ENCODE results near the gene MPST. TPM values are rescaled to one million over a fixed set of nuclear protein-coding genes. Genes with fewer than 3 reads are reported as not detected.
"Not testable (repeated sequence)": the region's sequence is repeated elsewhere in the genome, so short reads cannot be mapped to it uniquely, and the experiment has no call there.

Gene MPST
- total RNA-seq, result 125 TPM

DNA sequence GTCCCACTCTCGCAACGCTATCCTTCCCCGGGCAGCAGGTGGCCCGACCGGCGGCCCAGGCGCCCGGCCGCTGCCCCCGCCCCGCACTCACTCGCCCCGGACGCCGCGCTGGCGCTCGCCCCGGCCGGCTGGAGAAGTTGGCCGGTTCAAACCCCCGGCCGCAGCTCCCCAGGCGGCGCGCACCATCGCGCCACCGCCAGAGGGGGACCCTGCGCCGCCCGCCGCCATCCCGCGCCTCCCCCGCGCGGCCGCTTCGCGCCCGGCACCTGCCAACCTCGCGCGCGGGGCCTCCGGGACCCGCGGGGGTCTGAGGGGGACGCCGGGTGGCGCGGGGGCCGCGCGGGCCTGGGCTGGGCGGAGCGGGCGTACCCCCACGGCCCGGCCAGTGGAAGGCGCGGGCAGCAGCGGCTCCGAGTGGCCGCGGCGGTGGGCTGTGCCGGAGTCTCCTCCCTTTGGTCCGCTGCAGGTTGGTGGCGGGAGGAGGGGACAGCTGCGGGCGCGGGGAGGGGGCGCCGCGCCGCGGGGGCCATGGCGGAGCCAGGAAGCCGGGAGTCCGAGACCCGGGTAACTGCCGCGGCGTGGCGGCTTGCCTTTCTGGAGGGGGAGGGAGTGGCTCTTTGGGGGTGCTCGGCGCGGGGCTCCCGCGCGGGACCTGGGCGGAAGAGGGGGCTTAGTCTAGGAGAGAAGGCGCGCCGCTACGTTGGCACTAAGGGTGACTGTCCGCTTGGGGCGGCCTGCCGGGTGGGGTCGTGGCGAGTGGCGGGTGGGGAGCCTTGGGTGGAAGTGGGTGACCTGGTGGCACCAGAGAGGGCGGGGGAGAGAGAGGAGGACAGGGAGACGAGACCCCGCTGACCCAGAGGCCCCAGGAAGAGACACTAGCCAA, at the start of gene MPST, which contains the start of gene TST:
MPST (plus strand) TSS at position 434 of the 883 bp plus-strand sequence; CDS start at position 529, 95 bp downstream.
TST (minus strand) TSS at position 139 of the 883 bp plus-strand sequence. CDS start 715 bp downstream, outside the sequence.
- peak in 2 of 3 donors; percentile 64 to 68 for DNase-seq (ENCODE audit: low read depth in 2 of 3, low spot score in 2 of 3)

DNA sequence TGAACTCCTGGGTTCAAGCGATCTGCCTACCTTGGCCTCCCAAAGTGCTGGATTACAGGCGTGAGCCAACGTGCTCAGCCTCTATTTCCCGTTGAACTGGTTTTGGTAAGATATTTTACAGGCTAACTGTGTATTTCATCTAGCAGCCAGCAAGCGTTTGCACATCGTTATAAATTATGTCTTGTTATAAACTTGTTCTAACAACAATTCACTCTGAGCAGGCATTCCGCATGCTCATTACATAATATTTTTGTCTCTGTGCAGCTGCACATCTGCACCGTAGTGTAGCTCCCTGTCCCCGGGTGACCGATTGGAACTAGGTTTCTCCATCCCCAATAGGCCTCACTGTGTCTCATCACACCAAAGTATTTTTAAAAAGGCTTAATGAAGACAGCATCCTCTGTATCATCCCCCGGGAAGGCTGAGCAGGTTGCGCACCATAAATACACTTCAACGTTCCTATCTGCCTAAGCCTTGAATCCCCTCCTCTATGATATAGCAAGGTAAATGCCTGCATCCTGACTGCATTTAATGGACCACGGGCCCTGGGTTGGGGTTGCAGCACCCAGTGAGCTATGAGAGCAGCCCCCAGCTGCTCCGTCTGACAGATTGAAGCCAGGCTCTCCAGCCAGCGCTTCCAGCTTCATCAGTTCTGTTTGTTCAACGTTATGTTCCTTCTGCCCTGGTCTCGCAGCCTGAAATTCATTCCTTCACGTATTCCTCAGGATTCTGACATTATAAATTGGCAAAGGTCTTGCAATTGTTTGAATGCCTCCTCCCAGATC, 48.0 kb upstream of the MPST start:
- DNase-seq (ENCODE audit: low read depth in 2 of 3, low spot score in 2 of 3), result no peak

DNA sequence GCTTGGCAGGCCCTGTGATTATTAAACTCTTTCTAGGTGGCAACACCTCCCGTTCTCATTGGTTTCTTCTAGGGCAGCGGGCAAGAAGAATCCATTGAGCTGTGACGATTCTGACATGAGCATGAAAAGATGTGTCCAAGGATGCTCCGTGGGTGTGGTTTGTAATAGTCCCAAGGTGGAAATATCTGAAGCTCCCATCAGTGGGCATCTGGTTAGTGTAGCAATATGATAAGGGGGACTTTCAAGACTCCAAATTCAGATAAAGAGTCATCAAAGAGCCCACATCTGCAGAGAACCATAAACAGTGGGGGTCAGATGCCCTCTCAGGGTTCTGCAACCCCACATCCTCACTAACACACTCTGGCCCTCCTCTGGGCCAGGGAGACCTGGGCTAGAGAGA, 42.9 kb upstream of the MPST start:
- no peak for DNase-seq (ENCODE audit: low read depth in 2 of 3, low spot score in 2 of 3)

DNA sequence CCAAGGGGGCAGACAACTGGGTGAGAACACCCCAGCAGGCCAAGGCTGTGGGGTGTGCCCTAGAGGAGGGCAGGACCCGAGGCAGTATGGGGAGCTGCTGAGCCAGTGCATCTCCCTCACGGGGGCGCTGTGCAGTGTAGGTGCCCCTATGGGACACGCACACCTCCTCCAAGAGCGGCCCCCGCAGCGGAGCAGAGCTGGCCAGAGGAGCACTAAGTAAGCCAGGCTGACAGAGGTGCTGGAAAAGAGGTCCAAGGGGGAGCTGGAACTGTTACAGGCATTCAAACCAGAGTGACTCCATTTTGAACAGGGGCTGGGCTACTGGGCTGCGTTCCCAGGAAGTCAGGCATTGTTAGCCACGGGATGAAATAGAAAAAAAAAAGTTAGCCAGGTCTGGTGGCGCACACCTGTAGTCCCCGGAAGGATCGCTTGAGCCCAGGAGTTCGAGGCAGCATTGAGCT, 42.1 kb upstream of the MPST start:
- peak; percentile 57 to 85 (median 81) for DNase-seq (ENCODE audit: low read depth in 2 of 3, low spot score in 2 of 3)

DNA sequence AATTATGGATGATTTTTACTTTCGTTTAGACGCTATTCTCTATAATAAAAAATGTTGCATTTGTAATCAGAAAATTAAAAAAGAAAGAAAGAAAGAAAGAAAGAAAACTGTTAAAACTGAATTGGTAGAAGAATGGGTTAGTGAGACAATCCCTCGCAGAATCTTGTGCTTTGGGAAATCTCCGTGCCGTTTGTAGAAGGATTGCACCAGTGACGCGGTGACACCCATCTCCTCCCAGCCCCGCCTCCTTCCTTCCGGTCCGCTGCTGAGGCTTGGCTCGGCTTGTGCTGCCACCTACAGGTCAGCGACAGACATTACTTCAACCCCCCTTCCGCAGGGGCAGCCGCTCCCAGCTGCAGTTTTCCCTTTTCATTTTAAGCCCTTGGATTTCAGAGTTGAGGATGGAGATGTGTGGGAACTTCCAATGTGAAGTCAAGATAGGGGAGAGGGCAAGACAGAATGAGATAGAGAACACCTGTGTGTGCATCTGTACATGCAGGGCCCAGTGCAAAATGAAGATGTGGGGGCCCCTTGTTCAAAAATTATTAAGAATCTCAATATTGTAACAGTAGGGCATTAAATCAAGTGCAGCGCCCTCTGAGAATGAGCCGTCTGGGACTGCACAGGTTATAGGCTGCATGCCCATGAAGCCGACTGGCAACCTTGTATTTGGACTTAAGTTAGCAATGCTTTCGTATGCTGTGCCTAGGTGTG, 41.4 kb upstream of the MPST start:
- peak; percentile 70 to 93 (median 87) for DNase-seq (ENCODE audit: low read depth in 2 of 3, low spot score in 2 of 3)

DNA sequence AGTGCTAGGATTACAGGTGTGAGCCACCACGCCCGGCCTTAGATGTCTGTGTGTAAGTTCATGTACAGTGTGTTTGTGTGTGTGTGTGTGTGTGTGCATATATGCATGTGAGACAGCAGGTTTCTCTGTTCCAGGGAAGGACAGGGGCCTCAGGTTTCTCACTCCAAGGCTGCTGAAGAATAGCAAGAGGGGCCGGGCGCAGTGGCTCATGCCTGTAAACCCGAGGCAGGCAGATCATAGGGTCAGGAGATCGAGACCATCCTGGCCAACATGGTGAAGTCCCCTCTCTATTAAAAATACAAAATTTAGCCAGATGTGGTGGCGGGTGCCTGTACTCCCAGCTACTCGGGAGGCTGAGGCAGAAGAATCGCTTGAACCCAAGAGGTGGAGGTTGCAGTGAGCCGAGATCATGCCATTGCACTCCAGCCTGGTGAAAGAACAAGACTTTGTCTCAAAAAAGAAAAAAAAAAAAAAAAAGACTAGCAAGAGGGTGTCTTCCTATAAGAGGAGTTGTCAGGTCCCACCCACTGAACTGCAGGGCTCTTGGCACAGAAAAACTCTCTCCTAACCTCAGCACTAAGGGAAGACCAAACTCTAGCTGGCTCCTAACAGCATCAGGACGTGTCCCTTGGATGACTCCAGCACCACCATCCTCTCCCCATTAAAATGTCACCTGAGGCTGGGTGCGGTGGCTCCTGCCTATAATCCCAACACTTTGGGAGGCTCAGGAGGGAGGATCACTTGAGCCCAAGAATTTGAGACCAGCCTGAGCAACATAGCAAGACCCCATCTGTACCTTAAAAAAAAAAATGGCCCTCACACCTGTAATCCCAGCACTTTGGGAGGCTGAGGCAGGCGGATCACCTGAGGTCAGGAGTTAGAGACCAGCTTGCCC, 40.3 kb upstream of the MPST start:
- DNase-seq (ENCODE audit: low read depth in 2 of 3, low spot score in 2 of 3), result no peak

DNA sequence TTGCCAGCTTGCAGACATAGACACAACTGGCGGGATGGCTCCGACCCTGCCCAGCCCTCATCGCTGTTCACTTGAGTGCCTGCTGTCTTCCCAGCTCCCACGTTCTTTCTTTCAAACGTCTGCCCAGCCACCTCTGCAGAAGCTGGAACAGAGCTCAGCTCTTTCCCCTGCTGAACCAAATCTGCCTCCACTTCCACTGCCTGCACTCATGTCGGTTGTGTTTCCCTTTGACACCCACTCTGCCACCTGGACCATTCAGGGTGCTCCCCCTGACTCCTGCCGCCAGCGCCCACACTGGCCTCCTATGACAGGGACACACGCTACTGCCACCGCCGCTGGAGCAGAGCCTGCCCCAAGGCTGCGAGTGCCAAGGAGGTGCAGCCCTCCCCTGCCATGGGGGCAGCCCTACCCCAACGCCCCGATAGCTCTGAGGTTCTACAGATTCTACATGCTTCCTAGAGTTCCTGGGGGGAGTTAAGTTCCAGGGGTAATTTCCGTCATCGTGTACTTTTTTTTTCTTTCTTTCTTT, 38.2 kb upstream of the MPST start:
- DNase-seq (ENCODE audit: low read depth in 2 of 3, low spot score in 2 of 3), result no peak

DNA sequence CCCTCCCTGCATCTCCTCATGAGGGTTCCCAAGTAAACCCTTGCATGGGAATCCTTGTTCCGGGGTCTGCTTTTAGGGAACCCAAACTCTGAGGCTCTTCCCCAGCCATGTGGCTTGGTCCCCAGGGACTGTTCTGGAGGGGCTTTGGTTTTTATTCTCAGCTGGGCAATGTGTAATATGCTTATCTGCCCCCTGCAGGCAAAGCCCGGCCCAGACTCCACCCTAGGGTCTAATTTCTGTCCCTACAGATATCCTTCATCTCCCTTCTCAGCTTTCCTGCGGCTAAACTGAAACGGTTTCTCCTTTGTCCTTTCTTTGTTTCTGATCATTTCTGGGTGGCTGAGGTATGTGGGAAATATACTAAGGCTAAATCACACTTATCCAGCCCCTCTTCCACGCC, 37.4 kb upstream of the MPST start:
- peak in 2 of 3 donors; percentile 37 to 40 for DNase-seq (ENCODE audit: low read depth in 2 of 3, low spot score in 2 of 3)

DNA sequence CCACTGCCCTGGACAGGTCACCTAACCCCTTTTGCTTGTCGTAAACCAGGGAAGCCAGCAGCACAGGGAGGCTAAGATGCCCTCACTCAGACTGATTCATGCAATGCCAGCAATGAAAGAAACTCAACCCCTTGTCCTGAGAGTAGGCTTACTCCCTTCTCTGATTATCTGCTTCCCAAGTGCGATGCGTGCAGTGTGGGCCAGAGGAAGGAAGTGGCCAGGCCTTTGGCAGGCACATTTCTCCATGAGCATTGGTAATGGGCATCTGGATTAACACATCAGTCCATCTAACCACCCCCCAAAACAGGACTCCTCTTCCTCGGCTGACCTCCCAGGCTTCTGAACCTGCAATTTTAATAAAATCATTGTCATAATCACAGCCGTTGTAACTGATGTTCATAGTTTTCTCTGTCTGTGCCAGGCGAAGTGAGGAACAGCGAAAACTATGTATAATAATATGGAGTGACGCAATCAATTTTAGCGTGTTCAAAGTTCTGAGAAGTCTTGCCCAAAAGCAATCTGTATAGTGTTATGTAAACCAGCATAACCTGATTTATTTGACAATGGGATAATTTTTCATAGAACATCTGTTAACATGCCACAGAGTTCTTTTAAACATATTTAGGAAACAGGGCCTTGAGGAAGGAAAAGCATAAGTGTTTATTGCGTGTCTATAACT, 34.2 kb upstream of the MPST start:
- no peak for DNase-seq (ENCODE audit: low read depth in 2 of 3, low spot score in 2 of 3)

DNA sequence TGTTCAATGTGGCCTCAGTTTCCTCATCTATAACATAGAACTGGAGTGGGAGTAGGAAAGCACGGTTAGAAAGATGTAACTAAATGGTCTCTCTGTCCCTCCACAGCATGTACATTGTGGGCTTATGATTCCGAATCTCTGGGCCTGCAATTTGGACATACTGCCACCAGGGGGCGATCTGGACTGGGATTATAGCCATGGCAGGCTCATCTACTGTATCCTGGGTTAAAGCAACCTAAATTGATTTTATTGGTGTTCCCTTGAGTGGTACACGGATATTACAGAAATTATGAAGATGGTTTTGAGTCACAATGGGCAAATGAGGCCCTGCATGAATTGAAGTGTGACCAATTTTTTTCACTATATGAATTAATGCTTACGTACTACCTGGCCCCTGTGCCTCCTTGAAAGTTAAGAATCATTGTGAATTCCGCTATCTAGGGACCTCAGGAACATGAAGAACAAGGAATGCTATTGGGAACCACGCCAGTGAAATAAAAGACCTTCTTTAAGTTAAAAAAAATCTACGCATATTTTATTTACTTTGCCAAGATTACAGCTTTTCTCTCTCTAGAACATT, 33.2 kb upstream of the MPST start:
- peak in 1 of 3 donors; percentile 38 for DNase-seq (ENCODE audit: low read depth in 2 of 3, low spot score in 2 of 3)

DNA sequence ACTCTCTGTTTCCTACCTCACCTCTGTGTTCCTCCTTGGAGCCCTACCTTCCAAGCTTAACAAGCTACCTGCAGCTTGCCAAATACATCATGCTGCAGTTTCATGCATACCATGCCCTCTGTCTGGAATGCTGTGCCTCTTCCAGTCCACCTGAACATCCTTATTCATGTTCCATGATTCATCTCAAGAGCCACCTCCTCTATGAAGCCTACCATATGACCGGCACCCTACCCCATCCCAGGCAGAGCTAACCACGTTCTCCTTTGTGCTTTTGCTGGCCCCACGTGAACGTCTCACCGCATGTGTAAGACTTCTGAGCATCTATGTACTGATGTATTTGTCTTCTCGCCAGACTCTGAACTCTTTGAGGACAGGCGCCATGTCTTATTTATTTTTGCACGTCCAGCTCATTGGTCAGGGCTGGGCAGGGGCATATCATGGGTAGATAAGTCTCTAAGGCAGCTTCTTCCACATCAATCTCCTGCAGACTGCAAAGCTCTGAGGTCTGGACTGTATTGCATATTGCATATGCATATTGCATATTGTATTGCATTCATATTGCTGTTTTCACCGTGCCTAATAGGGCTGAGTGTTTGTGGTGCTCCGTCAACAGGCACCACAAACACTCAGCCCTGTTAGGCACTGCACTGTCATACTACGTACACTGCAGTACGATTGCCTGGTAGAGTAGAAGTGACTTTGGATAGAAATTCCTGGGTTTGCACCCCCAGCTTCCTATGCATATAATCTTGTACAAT, 31.3 kb upstream of the MPST start:
- no peak for DNase-seq (ENCODE audit: low read depth in 2 of 3, low spot score in 2 of 3)

DNA sequence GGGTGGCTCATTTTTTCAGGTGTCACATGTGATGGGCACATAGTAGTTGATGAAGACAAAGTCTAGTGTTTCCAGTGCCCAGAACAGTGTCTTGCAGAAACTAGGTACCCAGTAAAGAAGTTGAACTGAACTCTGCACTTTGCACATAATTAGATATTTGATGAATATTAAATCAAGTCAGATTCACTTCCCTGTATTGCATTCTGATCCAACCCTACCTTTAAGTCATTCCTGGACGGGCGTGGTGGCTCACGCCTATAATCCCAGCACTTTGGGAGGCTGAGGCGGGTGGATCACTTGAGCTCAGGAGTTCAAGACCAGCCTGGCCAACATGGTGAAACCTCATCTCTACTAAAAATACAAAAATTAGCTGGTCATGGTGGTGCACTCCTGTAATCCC, 30.5 kb upstream of the MPST start:
- DNase-seq (ENCODE audit: low read depth in 2 of 3, low spot score in 2 of 3), result not testable (repeated sequence)

DNA sequence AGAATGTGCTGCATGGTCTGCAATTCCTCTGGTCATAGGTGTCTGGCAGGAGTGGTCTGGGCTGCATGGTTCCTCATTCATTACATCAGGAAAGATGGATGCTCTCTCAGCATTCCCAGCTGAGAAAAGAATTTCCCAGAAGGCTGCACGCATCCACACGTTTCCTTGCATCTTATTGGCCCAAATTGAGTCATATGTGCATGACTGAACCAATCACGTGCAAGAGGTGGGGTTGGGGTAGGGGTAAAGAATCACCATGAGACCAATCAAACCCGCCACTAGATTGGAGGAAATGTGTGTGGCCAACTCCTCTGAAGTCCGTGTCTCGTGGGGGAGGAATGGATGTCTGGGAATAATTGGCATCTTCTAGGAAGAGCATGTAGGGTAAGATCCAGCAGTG, 29.1 kb upstream of the MPST start:
- DNase-seq (ENCODE audit: low read depth in 2 of 3, low spot score in 2 of 3), result no peak

DNA sequence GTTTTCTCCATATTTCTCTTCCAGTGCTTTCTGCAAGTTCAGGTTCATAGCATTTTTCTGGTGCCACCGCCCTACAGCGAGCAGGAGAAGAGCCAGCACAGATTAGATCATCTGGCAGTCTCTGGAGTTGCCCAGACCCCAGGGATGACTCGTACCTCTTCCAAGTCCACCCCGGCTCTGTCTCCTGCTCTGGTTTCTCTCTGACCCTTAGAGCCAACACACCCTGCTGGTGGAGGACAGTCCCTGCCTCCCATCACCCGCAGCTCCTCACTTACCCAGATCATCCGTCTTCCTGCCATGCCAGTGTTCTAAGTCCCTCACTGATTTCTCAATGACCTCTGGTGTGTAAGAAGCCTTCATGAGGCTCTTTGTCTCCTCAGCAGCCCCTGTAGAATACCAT, 28.3 kb upstream of the MPST start:
- no peak for DNase-seq (ENCODE audit: low read depth in 2 of 3, low spot score in 2 of 3)

DNA sequence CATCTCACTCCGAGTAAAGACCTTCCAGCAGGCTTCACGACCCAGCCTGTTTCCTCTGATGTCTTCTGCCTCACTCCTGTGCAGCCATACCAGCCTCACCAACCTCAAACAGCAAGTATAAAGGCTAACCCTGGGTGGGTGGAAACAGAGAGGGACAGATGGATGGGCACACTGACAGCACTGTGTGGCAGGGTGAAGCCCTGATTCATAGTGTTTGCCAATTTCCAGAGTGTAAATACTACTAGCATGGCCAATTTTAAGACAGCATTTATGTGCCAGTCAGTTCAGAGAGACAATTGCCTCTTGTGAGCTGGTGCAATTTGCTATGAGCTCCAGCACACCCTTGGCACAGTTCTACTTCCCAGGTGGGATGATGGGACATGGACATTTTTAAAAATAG, 21.8 kb upstream of the MPST start:
- no peak for DNase-seq (ENCODE audit: low read depth in 2 of 3, low spot score in 2 of 3)

DNA sequence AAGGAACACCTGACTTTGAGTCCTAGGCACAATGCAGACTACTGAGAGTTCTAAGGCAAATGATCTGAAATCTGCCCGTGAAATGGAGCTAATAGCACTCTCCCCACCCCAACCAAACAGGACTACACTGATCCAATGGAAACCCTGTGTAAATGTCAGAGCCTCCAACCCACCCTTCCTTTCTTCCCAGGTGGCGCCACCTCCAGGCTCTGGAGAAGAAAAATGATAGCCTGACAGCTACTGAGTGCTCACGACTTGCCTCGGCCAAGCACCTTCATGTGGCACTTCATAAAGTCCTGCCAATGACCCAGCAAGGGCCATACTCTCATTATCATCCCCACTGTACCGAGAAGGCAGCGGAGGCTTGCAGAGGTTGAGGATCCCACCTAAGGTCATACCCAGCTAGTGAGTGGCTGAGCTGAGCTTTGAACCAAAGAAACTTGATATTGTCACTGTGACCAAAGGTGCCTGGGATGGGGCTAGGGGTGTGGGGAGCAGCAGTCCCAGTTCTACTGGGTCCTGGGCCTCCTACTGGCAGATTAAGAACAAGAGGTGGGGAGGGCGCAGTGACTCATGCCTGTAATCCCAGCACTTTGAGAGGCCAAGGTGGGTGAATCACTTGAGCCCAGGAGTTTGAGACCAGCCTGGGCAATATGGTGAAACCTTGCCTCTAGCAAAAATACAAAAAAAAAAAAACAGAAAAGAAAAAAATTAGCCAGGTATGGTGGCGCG, 20.8 kb upstream of the MPST start:
- DNase-seq (ENCODE audit: low read depth in 2 of 3, low spot score in 2 of 3), result no peak

DNA sequence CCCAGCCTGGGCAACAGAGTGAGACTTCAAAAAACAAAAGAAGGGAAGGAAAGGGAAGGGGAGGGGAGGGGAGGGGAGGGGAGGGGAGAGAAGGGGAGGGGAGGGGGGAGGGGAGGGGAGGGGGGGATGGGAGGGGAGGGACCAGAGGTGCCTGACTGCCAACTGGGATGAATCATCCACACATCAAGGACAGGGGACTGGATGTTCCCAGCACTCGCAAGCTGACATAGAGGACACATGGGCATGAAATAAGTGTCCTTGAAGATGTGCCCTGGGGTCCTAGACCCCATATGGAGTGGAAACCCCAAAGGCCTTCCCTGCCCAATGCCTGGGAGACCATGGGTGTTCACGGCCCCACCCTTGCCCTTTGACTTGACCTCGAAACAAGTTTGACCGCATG, 20.1 kb upstream of the MPST start:
- DNase-seq (ENCODE audit: low read depth in 2 of 3, low spot score in 2 of 3), result no peak
